ENCODE measurements around the gene DIO1.

The DIO1 gene

DNA sequence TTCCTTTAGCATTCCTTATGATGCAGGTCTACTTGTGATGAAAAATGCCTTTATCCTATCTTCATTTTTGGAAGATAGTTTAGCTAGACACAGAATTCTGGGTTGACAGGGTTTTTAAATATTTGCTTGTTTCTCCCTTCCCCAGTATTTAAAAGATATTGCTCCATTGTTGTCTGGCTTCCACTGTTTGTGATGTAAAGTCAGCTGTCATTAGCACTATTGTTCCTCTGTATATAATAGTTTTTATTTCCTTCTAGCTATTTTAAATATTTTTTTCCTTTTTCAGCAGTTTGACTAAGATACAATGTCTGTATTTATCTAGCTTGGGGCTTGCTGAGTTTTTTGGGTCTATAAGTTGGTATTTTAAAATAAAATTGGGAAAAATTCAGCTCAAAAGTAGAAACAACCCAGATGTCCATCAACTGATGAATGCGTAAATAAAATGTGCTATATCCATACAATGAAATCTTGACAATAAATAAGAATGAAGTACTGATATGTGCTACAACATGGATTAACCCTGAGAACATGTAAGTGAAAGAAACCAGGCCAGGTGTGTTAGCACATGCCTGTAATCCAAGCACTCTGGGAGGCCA, 40.3 kb downstream of the DIO1 start:
- no peak for DNase-seq (ENCODE audit: low read depth)
- no peak overlapping the region for H3K4me3 ChIP-seq (ENCODE audit: low read depth, low read length)

DNA sequence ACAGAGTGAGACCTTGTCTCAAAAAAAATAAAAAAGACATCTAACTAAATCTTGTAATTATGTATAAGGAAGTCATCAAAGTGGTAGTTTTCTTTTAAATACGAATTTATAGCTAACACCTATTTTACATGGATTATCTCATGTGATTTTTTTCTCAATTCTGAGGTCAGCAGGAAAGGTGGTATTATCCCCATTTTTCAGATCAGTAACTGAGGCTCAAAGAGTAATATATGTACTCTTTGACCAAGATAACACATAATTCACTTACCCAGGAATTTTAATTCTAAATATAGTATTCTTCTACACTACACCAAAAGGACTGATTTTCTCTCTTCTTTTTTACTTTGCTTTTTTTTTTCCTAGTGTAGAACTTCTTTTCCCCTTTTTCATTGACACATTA, 42.4 kb downstream of the DIO1 start:
- H3K4me3 ChIP-seq (ENCODE audit: low read depth, low read length) = no peak overlapping the region
- DNase-seq (ENCODE audit: low read depth) = no peak

DNA sequence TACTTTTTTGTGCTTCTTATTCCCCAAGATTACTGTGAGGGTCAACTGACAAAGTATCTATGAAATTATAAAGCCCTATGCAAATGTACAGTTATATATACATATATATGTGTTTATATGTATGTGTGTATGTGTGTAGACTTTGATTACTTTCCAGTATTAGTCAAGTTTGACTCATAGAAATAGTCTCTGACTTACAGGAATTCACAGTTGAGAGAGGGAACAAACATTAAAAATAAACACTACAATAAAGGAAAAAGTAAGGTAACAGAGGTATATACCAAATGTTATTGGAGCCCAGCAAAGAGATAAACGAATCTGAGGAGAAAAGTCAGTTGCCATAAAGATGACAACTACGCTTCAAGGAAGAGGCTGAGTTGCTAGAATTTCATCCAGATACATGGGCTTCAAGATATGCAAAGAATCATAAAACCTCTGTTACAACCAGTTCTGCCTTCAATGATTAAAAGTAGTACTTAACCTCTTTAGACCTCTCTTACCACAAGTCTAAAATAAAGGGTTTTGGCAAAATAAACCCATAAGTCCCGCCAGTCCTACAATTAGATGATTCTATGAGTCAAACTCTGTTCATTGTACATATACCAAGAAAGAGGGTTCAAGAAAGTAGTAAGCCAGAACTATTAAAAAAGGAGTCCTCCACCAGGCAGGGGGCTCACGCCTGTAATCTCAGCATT, 44.3 kb downstream of the DIO1 start:
- DNase-seq (ENCODE audit: low read depth) = no peak
- H3K4me3 ChIP-seq (ENCODE audit: low read depth, low read length) = no peak overlapping the region

DNA sequence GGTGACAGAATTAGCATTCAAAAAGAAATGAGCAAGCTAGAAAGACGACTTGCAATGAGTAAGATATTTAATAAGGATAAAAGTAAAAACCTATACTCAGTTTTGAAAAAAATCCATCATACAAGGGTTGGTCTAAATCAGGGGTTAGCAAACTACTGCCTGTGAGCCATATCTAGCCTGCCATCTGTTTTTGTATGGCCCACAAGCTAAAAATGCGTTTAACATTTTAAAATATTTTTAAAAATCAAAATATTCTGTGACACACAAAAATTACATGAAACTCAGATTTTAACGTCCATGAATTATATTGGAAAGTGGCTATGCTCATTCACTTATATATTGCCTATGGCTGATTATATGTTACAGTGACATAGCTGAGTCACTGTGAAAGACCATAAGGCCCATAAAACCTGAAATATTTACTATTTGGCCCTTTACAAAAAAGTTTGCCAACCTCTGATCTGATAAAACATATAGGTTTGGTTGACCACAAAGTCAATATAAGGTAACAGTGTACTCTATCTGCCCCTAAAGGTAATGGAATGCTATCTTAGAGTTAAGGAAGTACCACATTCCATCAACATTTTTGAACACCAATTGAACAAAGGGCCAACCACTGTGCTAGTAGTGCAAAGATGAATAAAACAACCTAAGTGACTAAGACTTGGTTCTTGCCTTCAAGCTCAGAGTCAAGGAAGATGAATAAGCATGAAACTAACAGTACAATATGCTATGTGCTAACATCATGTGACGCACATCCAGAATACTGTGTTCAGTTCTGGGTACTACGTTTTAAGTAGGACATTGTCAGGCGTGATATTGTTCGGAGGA, 48.4 kb downstream of the DIO1 start:
- DNase-seq (ENCODE audit: low read depth) = no peak
- no peak overlapping the region for H3K4me3 ChIP-seq (ENCODE audit: low read depth, low read length)

DNA sequence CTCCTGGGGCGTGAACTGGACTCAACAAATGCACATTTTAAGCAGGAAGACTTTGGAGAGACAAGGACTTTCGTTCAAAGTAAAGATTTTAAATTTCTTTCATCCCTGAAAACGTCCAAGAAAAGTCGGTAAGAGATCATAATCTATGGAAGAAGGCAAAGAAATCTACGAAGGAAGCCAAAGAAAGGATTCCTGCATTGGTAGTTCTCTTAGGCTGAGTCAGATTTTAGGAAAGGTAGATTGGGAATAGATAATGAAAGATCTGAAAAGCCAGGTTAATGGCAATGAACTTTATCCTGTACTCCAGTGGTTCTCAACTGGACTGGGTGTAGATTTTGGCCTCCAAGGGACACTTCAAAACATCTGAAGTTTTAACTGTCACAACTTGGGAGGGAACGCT, 49.1 kb downstream of the DIO1 start:
- DNase-seq (ENCODE audit: low read depth) = no peak
- no peak overlapping the region for H3K4me3 ChIP-seq (ENCODE audit: low read depth, low read length)

DNA sequence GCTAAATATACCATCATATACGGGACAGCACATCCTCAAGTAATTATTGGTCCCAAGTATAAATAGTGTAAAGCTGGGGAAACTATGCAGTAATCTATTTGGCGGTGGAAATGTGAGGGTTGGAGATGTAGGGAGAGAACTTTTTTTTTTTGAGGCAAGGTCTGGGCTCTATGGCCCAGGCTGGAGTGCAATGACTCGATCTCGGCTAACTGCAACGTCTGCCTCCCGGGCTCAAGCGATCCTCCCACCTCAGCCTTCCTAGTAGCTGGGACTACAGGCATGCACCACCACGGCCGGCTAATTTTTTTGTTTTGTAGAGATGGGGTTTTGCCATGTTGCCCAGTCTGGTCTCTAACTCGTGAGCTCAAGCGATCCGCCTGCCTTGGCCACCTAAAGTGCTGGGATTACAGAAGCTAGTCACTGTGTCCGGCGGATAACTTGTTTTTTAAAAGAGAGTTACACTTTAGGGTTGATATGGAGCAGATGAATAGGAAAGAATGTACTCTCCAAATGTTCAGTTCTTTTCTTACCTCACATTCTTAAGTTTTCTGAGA, 49.6 kb downstream of the DIO1 start:
- H3K4me3 ChIP-seq (ENCODE audit: low read depth, low read length) = no peak overlapping the region
- no peak for DNase-seq (ENCODE audit: low read depth)

DNA sequence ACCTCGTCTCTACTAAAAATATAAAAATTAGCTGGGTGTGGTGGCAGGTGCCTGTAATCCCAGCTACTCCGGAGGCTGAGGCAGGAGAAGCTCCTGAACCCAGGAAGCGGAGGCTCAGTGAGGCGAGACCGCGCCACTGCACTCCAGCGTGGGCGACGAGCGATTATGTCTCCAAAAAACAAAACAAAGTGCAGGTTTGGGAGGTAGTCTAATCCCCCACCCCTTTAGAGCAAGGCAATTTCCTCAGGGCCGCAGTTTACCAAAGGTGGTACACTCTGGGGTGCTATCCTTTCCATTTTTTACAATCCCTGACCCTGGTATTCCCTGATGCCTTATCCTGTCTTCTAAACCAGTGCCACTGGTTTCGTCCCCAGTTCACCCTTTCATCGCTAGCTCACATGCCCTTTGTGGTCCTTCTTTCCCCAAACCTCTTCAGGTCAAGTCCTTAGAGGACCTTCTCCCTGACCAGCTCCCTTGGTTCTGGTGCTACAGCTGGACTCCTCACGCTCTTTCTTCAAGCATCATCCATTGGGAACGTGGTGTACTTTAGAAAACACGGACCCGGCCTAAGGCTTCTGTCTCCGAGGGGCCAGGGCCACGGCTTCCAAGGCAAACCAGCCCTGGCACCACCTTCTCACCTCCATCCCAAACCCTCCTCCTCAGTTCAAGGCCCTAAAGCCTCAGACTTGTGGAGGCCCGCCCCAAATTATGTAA, 50.6 kb downstream of the DIO1 start:
- H3K4me3 ChIP-seq (ENCODE audit: low read depth, low read length) = peak overlapping the region; percentile 82
- no peak for DNase-seq (ENCODE audit: low read depth)

DNA sequence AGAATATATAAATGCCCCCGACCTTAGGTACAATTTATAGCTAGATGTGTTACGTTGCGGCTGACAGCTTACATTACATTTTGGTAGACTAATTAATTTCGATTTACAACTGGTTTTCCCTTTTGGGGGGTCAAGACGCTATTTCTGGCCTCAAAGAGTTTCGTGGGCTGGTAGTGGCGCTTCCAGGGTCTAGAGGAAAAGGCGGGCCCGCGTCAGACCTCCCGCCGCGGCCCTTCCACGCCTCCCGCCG, 51.1 kb downstream of the DIO1 start:
- no peak for DNase-seq (ENCODE audit: low read depth)

DNA sequence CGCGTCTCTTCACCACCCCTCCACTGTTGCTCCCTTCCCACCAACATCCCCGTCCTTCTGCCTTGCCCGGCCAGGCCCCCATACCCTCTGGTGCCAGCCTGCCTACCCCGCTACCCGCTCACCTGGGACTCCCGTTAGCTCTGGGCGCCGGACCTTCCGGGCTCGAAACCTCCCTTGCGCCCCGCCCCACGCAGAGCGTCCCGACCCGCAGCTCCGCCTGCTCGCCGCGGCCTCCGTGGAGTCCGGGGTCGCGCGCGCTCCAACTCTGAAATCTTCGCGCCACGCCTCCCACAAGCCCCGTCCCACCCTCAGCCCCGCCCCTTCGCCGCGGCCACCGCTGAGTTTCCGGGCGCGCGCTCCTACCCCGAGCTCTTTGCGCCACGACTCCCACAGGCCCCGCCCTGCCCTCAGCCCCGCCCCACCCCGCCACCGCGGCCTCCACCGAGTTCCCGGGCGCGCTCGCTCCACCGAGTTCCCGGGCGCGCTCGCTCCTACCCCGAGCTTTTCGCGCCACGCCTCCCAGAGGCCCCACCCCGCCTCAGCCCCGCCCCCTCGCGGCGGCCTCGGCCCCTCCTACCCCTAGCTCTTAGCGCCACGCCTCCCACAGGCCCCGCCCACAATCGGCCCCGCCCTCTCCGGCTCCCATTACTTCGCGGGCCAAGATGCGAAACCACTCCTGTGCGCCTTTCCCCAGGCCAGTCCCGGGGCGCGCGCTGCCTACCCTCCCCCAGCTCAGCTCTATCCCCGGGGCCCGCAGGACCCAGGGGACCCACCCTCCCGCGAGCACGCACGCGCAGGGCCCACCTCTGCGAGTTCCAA, 51.7 kb downstream of the DIO1 start, which contains the start of gene IFT25:
Gene IFT25, minus strand, starts transcription at position 267 of the 819 bp plus-strand sequence. CDS start 5,617 bp downstream, outside the sequence.
- peak; percentile 81 for DNase-seq (ENCODE audit: low read depth)
- H3K4me3 ChIP-seq (ENCODE audit: low read depth, low read length) = peak within 1 kb of the TSS; percentile 82

More for the DNA sequence above, 51.1 kb downstream of the DIO1 start:
- H3K4me3 ChIP-seq (ENCODE audit: low read depth, low read length) = peak overlapping the region; percentile 82

DNA sequence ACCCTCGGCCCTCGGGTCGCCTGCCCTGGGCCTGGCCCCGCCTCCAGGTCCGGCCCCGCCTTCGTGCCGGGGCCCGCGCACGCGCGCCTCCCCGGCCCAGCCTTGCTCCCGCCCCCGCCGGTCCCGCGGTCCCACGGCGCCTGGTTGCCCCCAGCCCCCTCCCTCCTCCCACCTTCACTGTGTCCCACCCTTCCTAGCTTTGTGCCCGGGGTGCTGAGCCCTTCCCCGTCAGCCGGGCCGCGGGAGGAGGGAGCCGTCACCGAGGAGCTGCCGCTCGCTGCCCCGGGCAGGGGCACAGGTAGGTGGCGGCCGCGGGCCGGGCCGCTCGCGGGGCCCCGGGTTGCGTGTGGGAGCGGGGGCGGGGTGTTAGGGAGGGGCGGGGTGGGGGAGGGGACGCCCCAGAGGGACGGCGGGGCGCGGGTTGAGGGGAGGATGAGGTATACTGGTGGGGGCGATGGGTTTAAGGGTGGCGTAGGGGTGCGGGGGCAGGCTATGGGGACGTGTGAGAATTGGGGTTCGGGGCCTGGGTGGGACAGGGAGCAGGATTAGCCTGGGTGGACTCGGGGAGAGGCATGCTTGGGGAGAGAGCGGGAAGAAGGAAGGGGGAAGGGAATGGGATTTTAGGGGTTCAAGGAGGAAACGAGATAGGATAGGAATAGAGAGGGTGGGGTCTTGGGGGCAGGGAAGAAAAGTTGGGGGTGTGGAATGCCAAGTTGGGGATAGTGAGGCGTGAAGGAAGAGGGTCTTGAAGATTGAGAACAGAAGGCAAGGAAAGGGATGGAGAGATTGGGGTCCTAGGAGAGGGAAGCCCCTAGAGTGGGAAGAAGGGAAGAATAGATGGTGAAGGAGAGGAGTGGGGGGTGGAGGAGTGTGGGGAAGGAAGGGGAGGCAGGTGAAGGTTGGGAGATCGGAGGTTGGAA, 52.5 kb downstream of the DIO1 start, which contains the start of gene LRRC42:
Gene LRRC42, plus strand, starts transcription at position 99 of the 920 bp plus-strand sequence. CDS start 5,650 bp downstream, outside the sequence.
- peak within 1 kb of the TSS; percentile 82 for H3K4me3 ChIP-seq (ENCODE audit: low read depth, low read length)
- DNase-seq (ENCODE audit: low read depth) = no peak

DNA sequence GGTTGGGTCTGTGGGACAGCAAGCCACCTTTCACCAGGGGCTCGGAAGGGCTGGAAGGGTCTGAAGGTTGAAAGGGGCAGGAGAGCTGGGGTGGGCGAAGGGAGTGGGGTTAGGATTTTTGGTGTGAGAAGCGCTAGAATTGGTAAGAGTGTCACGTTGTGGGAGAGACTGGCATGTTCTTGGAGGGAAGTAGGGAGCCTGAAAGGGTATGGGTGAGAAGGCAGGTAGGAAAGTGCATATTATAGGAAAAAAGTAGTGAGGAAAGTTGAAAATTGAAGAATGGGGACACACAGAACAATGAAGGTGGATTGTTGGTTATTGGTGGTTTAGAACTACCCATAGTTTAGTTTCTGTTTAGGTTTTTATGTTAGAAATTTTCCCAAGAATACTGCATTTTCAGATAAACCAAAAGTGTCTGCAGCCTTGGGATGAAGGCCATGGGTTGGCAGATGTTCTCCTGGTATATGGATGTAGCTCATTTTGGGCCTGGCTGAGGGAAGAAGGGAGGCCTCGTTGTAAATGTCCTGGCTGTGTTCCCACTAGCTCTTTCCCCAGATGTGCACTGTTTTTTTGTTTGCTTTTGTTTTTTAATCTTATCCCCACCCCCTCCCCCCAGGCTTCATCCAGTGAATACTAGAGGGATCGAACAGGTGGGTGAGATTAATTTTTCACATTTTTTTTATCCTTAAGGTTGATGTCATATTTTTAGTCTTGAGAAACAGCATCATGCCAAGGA, 53.4 kb downstream of the DIO1 start:
- DNase-seq (ENCODE audit: low read depth) = no peak
- H3K4me3 ChIP-seq (ENCODE audit: low read depth, low read length) = peak overlapping the region; percentile 70

DNA sequence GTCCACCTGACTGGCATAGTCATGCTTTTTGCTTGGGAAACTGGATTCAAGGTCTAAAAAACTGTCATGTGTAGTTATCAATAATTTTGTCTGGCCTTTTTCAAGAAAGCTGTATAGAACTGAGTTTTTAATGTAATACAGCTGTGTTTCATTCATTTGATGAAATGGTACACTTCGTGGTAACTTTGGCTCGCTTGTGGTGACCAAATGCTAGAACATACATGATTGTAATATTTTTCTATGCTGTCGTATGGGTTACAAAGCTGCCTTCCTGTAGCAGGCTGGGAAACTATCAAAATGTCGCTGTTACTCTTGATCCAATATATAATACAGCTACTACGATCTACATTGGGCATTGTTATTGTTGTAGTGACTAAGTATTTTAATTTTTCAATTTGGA, 54.3 kb downstream of the DIO1 start:
- no peak overlapping the region for H3K4me3 ChIP-seq (ENCODE audit: low read depth, low read length)
- DNase-seq (ENCODE audit: low read depth) = no peak

DNA sequence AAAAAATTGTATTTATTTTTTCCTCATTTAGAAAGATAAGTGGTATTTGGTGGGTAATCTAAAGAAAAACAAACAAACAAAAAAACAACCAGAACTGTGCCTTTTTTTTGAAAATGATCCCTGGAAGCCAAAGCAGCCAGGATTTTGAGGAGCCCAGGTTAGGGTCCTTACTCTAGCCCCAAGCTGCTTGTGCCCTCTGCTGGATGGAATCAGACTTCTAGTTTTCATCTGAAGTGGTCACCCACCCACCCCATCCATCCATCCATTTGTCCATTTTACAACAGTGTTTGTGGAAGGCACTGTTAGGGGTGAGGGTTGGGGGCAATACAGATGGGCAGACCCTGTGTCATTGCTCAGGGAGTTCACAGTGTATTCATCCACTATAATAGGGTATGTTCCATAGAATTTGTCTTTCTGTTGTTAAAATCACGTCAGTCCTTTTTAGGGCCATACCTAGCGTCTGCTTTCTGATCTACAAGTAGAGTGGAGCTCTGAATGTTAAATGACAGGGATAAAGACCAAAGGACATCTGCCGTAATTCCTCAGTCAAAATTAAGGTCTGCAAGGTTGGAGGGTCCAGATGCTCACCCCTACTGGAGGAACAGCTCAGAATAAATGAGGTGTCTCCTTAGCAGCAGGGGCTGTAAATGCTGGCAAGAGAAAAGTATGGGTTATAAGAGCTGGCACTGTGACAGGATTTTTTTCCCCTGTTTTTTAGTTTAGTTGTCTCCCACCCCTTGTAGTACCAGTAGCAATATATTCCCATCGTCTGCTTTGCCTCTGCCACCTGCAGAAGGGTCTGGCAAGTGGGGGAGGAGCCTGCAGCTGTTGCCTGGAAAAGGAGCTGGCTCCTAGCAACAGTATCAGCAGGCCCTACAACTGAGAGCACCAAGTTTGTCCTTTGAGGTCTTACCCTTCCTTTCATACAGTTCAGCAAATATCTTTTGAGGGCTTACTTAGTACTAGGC, 55.3 kb downstream of the DIO1 start:
- no peak overlapping the region for H3K4me3 ChIP-seq (ENCODE audit: low read depth, low read length)
- no peak for DNase-seq (ENCODE audit: low read depth)

DNA sequence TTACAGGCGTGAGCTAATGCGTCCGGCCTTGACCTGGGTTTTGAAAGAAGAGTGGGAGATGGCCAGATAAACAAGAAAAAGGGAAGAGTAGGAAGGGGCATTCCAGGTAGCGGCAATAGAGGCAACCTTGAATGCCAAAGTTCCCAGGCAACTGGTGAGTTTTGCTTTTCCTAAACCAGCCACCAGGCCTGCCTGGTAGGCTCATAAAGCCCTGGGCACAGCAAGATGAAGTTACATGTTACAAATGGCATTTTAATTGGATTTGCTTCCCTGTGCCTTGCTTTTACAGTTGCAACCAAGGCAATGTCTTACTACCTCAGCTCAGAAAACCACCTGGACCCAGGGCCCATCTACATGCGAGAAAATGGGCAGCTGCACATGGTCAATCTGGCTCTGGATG, 57.7 kb downstream of the DIO1 start:
- no peak for DNase-seq (ENCODE audit: low read depth)

DNA sequence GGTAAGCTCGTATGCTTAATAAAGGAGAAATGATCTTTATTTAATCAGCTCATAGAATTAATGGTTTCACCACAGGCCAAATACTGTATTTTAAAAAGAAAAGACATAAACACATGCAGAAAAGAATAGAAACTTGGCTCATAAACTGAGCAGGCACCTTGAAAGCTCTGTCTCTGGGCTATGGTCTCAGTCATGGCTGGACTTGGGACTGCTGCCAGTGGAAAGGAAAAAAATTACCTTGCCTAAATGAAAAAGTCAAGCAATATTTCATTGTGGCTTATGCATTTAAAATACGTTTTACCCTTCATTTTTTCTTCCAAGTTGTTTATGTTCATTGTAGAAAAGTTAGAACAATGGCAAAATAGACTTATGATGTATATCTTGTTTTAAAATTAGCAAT, 60.1 kb downstream of the DIO1 start:
- DNase-seq (ENCODE audit: low read depth) = no peak
- no peak overlapping the region for H3K4me3 ChIP-seq (ENCODE audit: low read depth, low read length)

More for the DNA sequence above, 57.7 kb downstream of the DIO1 start:
- H3K4me3 ChIP-seq (ENCODE audit: low read depth, low read length) = no peak overlapping the region

Data from skeletal muscle cell (primary cell).